Fibroblast of the aortic adventitia (primary cell): ENCODE measurements around the gene SMARCD2. TPM values are rescaled to one million over a fixed set of nuclear protein-coding genes. Genes with fewer than 3 reads are reported as not detected.
A peak's percentile ranks its signal among the peaks of the same experiment; 100 is the strongest.

Experiments
- DNase-seq: peaks from one replicate; pipeline ENCODE4 v3.0.0-alpha.2; 2010; ENCODE audit warnings: low read depth
- H3K4me3 ChIP-seq: 2 replicates; pipeline ENCODE4 v1.5.1; 2011; ENCODE audit warnings: low read depth, mild to moderate bottlenecking, control low read depth, low read length, moderate library complexity
- small RNA-seq: library from RNA; depleted of rRNA; stranded (forward); fragments of <200 nt; gene quantifications from one replicate; pipeline ENCODE3, GENCODE V24; 2012
- total RNA-seq: library from RNA; depleted of rRNA; stranded (reverse); fragments of >200 nt; gene quantifications from 2 replicates; pipeline ENCODE4 v1.2.3, GENCODE V29; 2012; ENCODE audit warnings: low replicate concordance
- TF ChIP-seq, protein P1 (sequence below): IDR thresholded peaks from 2 replicates; pipeline ENCODE4 v1.5.1; 2011; ENCODE audit warnings: mild to moderate bottlenecking, low read length, control low read depth, inconsistent platforms; ENCODE audit not compliant: insufficient read depth

SMARCD2 gene
- total RNA-seq, 1 donor: 50.1 TPM

DNA sequence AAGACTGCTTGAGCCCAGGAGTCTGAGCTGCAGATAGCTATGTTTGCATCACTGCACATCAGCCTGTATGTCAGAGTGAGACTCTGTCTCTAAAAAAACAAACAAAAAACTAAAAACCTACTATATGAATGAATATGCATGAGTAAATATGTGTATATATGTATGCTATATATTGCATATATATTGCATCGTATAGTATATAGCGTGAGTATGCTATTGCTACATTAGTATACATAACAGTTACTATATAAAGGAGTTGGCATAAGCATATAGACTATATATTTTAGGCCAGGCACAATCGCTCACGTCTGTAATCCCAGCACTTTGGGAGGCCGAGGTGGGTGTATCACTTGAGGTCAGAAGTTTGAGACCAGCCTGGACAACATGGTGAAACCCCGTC, 52.4 kb downstream of the SMARCD2 start:
- no peak for DNase-seq
- TF ChIP-seq, protein P1, sequence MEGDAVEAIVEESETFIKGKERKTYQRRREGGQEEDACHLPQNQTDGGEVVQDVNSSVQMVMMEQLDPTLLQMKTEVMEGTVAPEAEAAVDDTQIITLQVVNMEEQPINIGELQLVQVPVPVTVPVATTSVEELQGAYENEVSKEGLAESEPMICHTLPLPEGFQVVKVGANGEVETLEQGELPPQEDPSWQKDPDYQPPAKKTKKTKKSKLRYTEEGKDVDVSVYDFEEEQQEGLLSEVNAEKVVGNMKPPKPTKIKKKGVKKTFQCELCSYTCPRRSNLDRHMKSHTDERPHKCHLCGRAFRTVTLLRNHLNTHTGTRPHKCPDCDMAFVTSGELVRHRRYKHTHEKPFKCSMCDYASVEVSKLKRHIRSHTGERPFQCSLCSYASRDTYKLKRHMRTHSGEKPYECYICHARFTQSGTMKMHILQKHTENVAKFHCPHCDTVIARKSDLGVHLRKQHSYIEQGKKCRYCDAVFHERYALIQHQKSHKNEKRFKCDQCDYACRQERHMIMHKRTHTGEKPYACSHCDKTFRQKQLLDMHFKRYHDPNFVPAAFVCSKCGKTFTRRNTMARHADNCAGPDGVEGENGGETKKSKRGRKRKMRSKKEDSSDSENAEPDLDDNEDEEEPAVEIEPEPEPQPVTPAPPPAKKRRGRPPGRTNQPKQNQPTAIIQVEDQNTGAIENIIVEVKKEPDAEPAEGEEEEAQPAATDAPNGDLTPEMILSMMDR: no peak

DNA sequence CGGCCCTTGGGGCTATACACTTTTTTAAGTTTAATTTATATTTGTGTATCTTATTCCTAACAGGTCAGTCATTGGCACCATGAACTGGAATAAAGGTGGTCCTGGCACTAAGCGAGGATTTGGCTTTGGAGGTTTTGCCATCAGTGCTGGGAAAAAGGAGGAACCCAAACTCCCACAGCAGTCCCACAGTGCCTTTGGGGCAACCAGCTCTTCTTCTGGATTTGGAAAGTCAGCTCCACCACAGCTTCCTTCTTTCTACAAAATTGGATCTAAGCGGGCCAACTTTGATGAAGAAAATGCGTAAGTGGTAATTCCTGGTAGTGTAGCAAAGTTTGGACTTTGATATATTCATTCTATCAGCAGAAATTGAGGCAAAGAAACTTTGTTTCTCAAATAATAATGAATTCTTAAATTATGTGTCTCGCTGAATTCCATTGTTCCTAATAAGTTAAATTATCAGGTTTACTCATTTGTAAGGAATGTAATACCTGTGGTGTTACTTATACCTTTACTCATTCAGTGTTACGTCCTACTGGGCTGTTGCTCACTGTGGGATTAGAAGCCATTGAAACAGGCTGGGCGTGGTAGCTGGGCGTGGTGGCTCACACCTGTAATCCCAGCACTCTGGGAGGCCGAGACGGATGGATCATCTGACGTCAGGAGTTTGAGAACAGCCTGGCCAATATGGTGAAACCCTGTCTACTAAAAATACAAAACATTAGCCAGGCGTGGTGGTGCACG, 55.3 kb downstream of the SMARCD2 start:
- no peak for DNase-seq
- TF ChIP-seq, protein P1: no peak

More for the DNA sequence above, 52.4 kb downstream of the SMARCD2 start:
- H3K4me3 ChIP-seq: no peak overlapping the region

DNA sequence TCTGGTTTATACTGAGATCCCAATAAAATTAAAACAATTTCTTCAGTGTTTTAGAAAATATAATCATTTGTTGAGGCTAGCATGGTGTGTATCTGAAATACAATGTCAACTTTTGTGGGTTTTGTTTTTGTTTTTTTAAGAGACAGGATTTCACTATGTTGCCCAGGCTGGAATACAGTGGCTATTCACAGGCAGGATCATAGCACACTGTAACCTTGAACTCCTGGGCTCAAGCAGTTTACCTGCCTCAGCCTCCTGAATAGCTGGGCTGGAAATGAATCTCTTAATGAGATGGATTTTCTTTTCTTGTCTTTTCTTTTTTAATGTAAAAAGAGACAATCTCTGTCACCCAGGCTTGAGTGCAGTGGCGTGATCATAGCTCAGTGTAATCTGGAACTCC, 56.4 kb downstream of the SMARCD2 start:
- no peak for DNase-seq
- TF ChIP-seq, protein P1: no peak
- no peak overlapping the region for H3K4me3 ChIP-seq

More for the DNA sequence above, 55.3 kb downstream of the SMARCD2 start:
- H3K4me3 ChIP-seq: no peak overlapping the region

DNA sequence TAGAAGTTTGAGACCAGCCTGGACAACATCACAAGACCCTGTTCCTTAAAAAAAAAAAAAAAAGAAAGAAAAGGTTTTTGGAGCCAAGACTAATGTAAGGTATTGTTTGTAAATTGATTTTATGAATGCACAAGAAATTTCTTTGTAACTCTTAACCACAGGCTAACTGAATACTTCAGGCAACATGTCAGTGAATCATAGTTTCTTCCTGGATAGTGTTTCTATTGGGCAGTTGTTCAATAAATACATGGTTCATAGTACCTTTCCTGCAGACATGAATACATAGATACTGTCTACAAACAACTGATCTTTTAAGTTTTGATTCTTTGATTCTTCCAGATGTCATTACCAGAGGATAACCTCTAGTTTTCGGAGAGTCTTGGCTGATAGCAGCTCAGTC, 56.9 kb downstream of the SMARCD2 start:
- no peak overlapping the region for H3K4me3 ChIP-seq
- DNase-seq: peak; percentile 61
- TF ChIP-seq, protein P1: no peak

DNA sequence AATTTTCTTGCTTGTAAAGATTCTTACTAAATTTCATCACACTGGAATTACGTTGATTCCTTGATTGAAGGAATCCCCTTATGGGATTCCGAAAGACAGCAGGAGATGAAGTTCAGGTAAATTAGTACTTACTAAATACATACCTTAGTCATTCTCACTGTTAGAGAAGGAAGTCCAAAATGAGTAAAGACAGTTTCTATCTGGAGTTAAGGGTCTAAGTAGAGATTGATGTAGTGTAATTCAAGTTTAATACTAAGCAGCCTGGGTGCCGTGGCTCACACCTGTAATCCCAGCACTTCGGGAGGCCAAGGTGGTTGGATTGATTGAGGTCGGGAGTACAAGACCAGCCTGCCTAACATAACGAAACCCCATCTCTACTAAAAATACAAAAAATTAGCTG, 59.0 kb downstream of the SMARCD2 start:
- H3K4me3 ChIP-seq: no peak overlapping the region
- TF ChIP-seq, protein P1: no peak
- no peak for DNase-seq

Small RNA genes within 50 kb of the gene (small RNA-seq; reads per million reads assigned to genes)
- not detected for gene AC040958.1

Other genes with a start within 250 kb of the SMARCD2 start
- 16.1 and 20.3 TPM in 2 replicates for gene TACO1, start 241.8 kb downstream of the SMARCD2 start, total RNA-seq
- 25.0 and 37.4 TPM in 2 replicates for gene MAP3K3, start 220.3 kb downstream of the SMARCD2 start, total RNA-seq
- 2.8 and 10.9 TPM in 2 replicates for gene LIMD2, start 142.6 kb downstream of the SMARCD2 start, total RNA-seq
- 36.4 and 39.5 TPM in 2 replicates for gene STRADA, start 100.9 kb downstream of the SMARCD2 start, total RNA-seq
- gene CCDC47, start 69.1 kb downstream of the SMARCD2 start, total RNA-seq: 70.2 and 264 TPM in 2 replicates
- gene DDX42, start 68.5 kb downstream of the SMARCD2 start, total RNA-seq: 76.3 and 157 TPM in 2 replicates
- gene PSMC5, start 15.3 kb downstream of the SMARCD2 start, total RNA-seq: 60.9 and 68.2 TPM in 2 replicates
- gene FTSJ3, start 15.0 kb downstream of the SMARCD2 start, total RNA-seq: 39.8 and 80.7 TPM in 2 replicates
- not detected in 2 replicates for gene CSH2, start 31.0 kb upstream of the SMARCD2 start, total RNA-seq
- gene GH2, start 39.3 kb upstream of the SMARCD2 start, total RNA-seq: not detected in 2 replicates
- gene CSH1, start 53.9 kb upstream of the SMARCD2 start, total RNA-seq: not detected in 2 replicates
- gene CSHL1, start 68.6 kb upstream of the SMARCD2 start, total RNA-seq: not detected in 2 replicates
- gene GH1, start 76.2 kb upstream of the SMARCD2 start, total RNA-seq: not detected in 2 replicates
- gene CD79B, start 89.6 kb upstream of the SMARCD2 start, total RNA-seq: not detected in 2 replicates
- gene SCN4A, start 130.2 kb upstream of the SMARCD2 start, total RNA-seq: 0.18 TPM in 1 of 2 replicates, not detected in the other
- gene PRR29, start 155.7 kb upstream of the SMARCD2 start, total RNA-seq: 0.99 and 1.4 TPM in 2 replicates
- 2.6 and 3.0 TPM in 2 replicates for gene ICAM2, start 177.9 kb upstream of the SMARCD2 start, total RNA-seq